GM18861 (cell line): Measurements from ENCODE around the gene PROP1.
"Not testable (repeated sequence)": the region's sequence is repeated elsewhere in the genome, so short reads cannot be mapped to it uniquely, and the experiment has no call there.

ENCODE experiments used
- ATAC-seq: cut with Tn5 transposase; IDR thresholded peaks from one replicate; pipeline ENCODE4 v1.9.1; 2021; ENCODE audit not compliant: unreplicated experiment

The PROP1 gene

DNA sequence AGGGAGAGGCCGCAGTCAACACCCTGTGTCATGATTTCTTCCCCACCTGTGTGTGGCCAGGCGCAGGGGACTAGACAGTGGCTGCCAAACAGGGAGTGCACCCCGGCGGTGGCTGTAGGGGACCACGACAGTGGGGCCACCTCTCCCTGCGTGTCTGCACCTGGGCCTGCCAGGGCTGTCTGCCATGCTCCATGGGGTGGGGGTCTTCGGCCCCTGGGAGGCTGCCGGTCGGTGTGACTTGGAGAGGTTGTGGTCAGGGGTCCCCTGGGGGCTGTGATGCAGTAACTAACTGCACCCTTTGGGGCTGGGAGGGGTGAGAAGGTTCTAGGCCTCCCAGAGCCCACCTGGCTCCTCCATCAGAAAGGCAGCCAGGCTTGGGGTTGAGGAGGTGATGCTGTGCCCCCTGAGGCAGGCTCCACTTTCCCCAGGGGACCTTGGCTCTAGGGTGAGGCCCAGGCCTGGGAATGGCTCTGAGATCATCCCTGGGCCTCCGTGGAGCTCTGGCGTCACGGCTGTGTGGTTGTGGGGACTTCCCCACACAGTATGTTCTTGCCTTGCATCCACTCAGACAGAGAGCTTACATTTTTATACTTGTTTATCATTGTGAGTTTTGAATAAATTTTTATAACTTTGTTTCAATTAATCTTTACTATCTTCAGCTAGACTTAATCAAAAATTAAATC lies 50.3 kb downstream of the PROP1 start:
- ATAC-seq, result not testable (repeated sequence)

DNA sequence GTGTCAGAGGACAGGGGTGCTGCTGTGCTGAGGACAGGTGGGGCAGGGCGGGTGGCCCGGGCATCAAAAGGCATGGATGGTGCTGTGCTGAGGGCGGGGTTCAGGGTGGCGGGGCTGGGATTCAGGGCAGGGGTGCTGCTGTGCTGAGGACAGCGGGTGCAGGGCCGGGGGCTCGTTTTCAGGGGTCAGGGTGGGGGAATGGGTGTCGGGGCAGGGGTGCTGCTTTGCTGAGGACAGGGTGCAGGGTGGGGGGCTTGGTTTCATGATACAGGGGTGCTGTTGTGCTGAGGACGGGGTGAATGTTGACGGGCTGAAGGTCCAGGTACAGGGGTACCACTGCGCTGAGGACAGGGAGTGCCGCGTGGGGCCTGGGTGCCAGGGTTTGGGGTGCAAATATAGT lies 50.9 kb downstream of the PROP1 start:
- not testable (repeated sequence) for ATAC-seq

DNA sequence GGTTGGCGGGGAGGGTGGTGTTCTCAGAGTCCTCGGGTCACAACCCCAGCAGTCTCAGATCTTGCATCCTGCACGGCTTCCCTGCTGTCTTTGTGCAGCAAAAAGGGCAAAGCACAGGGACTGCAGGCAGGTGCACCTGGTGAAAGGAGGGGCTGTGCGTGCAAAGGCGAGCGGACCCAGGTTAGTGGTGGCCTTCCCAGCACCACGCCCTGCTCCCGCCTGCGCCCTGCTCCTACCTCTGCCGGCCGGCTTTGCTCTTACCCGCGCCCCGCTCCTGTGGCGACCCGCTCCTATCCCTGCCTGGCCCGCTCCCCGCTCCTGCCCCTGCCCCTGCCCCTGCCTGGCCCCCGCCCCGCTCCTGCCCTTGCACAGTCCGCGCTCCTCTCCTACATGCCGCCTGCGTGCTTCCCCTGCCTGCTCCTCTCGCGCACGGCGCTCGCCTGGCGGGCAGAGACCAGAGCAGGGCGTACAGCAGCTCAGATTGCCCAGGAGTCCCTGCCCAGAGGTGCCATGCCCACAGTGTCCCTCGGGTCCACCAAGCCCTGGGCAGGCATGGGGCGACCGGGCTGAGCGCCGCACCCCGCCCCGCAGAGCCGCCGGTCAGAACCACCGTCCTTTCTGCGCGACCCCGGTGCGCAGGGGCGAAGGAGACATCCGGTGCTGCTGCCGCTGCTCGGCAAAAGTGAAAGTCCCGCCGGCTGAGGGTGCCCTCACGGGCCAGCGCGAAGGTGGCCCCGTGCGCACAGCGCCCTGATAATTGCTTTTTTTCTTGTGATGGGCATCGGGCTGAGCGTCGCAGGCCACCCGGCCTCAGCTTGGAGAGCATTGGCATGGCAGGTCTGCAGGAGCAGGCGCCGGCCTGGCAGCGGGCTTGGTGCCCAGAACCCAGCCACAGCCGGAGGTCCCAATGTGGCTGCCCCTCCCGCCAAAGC lies 52.0 kb downstream of the PROP1 start:
- ATAC-seq, result peak; percentile 47

DNA sequence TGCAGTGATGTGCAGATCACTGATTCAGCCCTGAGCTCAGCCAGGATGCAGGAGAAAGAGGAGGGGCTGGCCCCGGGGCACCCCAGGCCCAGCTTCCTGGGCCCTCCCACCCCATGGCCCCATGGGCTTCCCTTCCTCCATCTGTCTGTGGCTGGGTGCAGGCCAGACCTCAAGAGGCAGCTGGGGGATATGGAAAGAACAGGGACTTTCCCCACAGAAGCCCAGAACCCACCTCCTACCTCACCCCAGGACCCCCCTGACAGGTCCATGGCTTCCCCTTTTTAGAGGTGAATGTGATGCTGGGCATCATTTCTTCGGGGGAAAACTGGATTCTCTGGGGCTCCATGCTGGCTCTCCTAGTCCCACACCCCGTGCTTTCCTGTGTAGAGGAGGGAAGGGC lies 53.1 kb downstream of the PROP1 start:
- ATAC-seq, result not testable (repeated sequence)
